ENCODE measurements around the gene VPS33A. TPM values are rescaled to one million over a fixed set of nuclear protein-coding genes. Genes with fewer than 3 reads are reported as not detected.

VPS33A gene
- polyA plus RNA-seq, 10 donors = 10.0 to 14.0 (median 12.7) TPM

DNA sequence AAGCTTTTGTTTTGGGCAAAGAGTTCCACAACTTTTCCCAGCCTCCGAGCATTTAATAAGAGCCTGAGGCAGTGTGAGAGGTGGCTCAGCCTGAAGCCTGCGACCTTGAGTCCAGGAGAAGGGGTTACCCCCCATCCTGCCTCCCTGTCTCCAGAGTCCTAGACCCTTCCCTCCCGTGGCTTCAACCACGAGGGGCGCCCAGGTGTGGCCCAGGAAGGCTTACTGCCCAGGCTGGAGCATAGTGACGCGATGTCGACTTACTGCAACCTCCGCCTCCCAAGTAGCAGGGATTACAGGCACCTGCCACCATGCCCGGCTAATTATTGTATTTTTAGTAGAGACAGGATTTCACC, 82.7 kb downstream of the VPS33A start:
- no peak for DNase-seq

DNA sequence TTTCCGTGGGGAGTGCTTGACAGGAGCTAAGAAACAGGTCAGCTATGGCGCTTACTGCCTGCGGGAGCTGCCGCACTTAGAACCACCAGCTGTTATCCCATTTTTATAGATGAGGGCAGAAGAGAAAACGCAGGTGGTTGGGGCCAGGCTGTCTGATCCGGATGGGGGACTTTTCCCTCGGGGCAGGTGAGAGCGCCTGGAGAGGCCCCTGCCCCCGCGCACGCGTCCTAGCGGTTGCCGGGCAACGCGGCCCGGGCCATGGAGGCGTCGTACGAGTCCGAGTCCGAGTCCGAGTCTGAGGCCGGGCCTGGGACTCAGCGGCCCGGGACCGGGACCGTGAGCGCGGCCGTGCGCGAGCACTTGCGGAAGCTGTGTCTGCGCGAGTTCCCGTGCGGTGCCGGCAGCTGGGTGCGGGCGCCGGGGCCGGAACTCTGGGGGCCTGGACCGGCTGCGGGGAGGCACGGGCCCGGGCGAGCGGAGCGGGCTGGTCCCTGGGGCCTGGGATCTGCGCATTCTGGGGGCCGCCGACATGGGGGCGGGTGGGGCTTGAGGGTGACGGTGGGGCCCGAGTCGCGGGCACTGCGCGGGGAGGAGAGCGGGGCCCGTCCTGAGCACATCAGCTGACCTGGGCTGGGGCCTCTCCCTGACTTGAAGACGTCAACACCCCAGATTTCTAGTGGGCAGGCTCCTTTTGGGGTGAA, 83.3 kb downstream of the VPS33A start, which contains the start of gene LRRC43:
Gene LRRC43, plus strand, starts transcription at position 237 of the 701 bp plus-strand sequence. Its CDS starts 22 bp downstream, at position 259.
- peak in 2 of 3 donors; percentile 44 to 64 for DNase-seq

Other genes starting within 250 kb of the VPS33A start
- 10 to 100 TPM; 12.5 to 17.5 (median 14.7) TPM for gene BCL7A, start 244.6 kb downstream of the VPS33A start, polyA plus RNA-seq (ENCODE audit: insufficient read length in 10 of 10)
- 10 to 100 TPM; 22.1 to 36.0 (median 28.1) TPM for gene MLXIP, start 187.7 kb downstream of the VPS33A start, polyA plus RNA-seq (ENCODE audit: insufficient read length in 10 of 10)
- gene IL31, start 92.3 kb downstream of the VPS33A start, polyA plus RNA-seq (ENCODE audit: insufficient read length in 10 of 10) = not detected
- gene LRRC43, start 83.4 kb downstream of the VPS33A start, polyA plus RNA-seq (ENCODE audit: insufficient read length in 10 of 10) = under 1 TPM in 8 of 10 donors, not detected in 2; 0.22 to 0.80 (median 0.38) TPM
- under 1 TPM in 9 of 10 donors, not detected in 1; 0.19 to 0.64 (median 0.48) TPM for gene B3GNT4, start 62.8 kb downstream of the VPS33A start, polyA plus RNA-seq (ENCODE audit: insufficient read length in 10 of 10)
- gene DIABLO, start 40.4 kb downstream of the VPS33A start, polyA plus RNA-seq (ENCODE audit: insufficient read length in 10 of 10) = 10 to 100 TPM; 25.8 to 43.3 (median 38.0) TPM
- 10 to 100 TPM; 17.1 to 27.6 (median 22.2) TPM for gene CLIP1, start 156.2 kb upstream of the VPS33A start, polyA plus RNA-seq (ENCODE audit: insufficient read length in 10 of 10)
- gene ZCCHC8, start 234.4 kb upstream of the VPS33A start, polyA plus RNA-seq (ENCODE audit: insufficient read length in 10 of 10) = 10 to 100 TPM; 17.7 to 38.3 (median 24.7) TPM